Esophagus muscularis mucosa (tissue), 4 donors: Measurements from ENCODE around the gene DSC1. TPM values are rescaled to one million over a fixed set of nuclear protein-coding genes. Genes with fewer than 3 reads are reported as not detected.

Experiments
- DNase-seq: peaks from one replicate; pipeline ENCODE4 v3.0.0-alpha.2; 2017; ENCODE audit errors: extremely low spot score
- H3K27ac ChIP-seq, 4 donors: fragments of 200-600 bp; sonication (generic); replicated peaks in 1 of 4; 1 replicate in 3 of 4; 2 replicates in 1 of 4; pipeline ENCODE4 v1.5.1; 2016 to 2019; ENCODE audit warnings: mild to moderate bottlenecking in 1 of 4
- H3K27me3 ChIP-seq, 4 donors: fragments of 200-600 bp; sonication (generic); one replicate each; pipeline versions ENCODE4 v1.5.1 to v1.6.0; 2016 to 2019
- H3K36me3 ChIP-seq, 4 donors: fragments of 200-600 bp; sonication (generic); one replicate each; pipeline ENCODE4 v1.5.1; 2016 to 2019
- H3K4me1 ChIP-seq, 4 donors: fragments of 200-600 bp; sonication (generic); one replicate each; pipeline ENCODE4 v1.5.1; 2016 to 2019
- H3K4me3 ChIP-seq, 4 donors: fragments of 200-600 bp; sonication (generic); 1 replicate in 2 of 4; 2 replicates in 2 of 4; pipeline ENCODE4 v1.5.1; 2016 to 2019; ENCODE audit warnings: mild to moderate bottlenecking in 4 of 4, moderate library complexity in 1 of 4
- H3K9me3 ChIP-seq, 4 donors: fragments of 200-600 bp; sonication (generic); 1 replicate in 3 of 4; 2 replicates in 1 of 4; pipeline ENCODE4 v1.5.1; 2016 to 2019
- CTCF ChIP-seq, 3 experiments: fragments of 200-600 bp in 2 of 3; fragments of 450-650 bp in 1 of 3; sonication (generic) in 2 of 3; IDR thresholded peaks; one replicate each; pipeline ENCODE4 v1.5.1; 2017 to 2019; ENCODE audit warnings: antibody characterized with exemption in 3 of 3, mild to moderate bottlenecking in 2 of 3, moderate library complexity in 1 of 3
- EP300 ChIP-seq: sonication (generic); formaldehyde crosslinking; IDR thresholded peaks from one replicate; pipeline ENCODE4 v1.6.1; 2017; ENCODE audit warnings: antibody characterized with exemption
- POLR2A ChIP-seq: fragments of 450-650 bp; IDR thresholded peaks from one replicate; pipeline ENCODE4 v1.6.1; 2017; ENCODE audit warnings: antibody characterized with exemption, moderate library complexity, mild to moderate bottlenecking, low read depth
- POLR2AphosphoS5 ChIP-seq, 2 donors: sonication (generic); formaldehyde crosslinking; IDR thresholded peaks; one replicate each; pipeline ENCODE4 v1.6.1; 2017; ENCODE audit warnings: antibody characterized with exemption in 2 of 2
- WGBS: methylation state at CpG from one replicate; pipeline ENCODE4 v1.1.5; 2018; 5-methylcytosine and 5-hydroxymethylcytosine counted together
- intact Hi-C: fragments of 100-400 bp; cut with DNase I; formaldehyde crosslinking; loops from one replicate; pipeline ENCODE4 v1.15.1; 2023
- total RNA-seq, 4 donors: library from RNA; depleted of rRNA; stranded (reverse); fragments of >200 nt; gene quantifications; one replicate each; pipeline versions ENCODE4 v1.1.0 to v1.2.1, GENCODE V29; 2016

DSC1 gene
- total RNA-seq, 4 donors from 2014 or later = not detected

GRCh38 chr18:31161757-31162418, 768 bp downstream of the DSC1 start:
- no peak overlapping the region for H3K4me3 ChIP-seq
- no peaks in the 10 kb centered on the region for H3K4me1 ChIP-seq
- H3K36me3 ChIP-seq = no peaks in the 10 kb centered on the region
- H3K27ac ChIP-seq = no peak overlapping the region
- intact Hi-C loops = no loop called here
- H3K9me3 ChIP-seq = no peaks in the 10 kb centered on the region
- DNase-seq = no peak
- no peaks in the 10 kb centered on the region for H3K27me3 ChIP-seq
- no peak for TF ChIP-seq CTCF (IDR thresholded peaks at IDR 0.05)
- no peak for TF ChIP-seq EP300
- TF ChIP-seq POLR2A = no peak
- no peak for TF ChIP-seq POLR2AphosphoS5 (IDR thresholded peaks at IDR 0.05)
- 70% methylated on average over 2 of the region's 2 CpGs for WGBS

GRCh38 chr18:31156821-31157763, 5.6 kb downstream of the DSC1 start:
- Histone ChIP-seq H3K4me1 (no peaks in the 10 kb centered on the region), H3K27ac (no peak overlapping the region), H3K4me3 (no peak overlapping the region), H3K27me3 (no peaks in the 10 kb centered on the region), H3K9me3 (no peaks in the 10 kb centered on the region), H3K36me3 (no peaks in the 10 kb centered on the region)
- intact Hi-C loops = no loop called here
- WGBS = 66% methylated on average over 13 of the region's 13 CpGs
- DNase-seq = no peak
- TF ChIP-seq POLR2AphosphoS5 (IDR thresholded peaks at IDR 0.05) (no peak), CTCF (IDR thresholded peaks at IDR 0.05) (no peak), EP300 (no peak), POLR2A (no peak)

- Histone ChIP-seq H3K4me3 (no peak overlapping the region), H3K27ac (no peak overlapping the region), H3K36me3 (no peaks in the 10 kb centered on the region), H3K27me3 (no peaks in the 10 kb centered on the region), H3K4me1 (no peaks in the 10 kb centered on the region), H3K9me3 (no peaks in the 10 kb centered on the region)
- no peak for DNase-seq
- WGBS = 74% methylated on average over 4 of the region's 4 CpGs
- intact Hi-C loops = no loop called here
- TF ChIP-seq POLR2A (no peak), POLR2AphosphoS5 (IDR thresholded peaks at IDR 0.05) (no peak)
Measured at GRCh38 chr18:31155498-31155897, 7.2 kb downstream of the DSC1 start.

DNA sequence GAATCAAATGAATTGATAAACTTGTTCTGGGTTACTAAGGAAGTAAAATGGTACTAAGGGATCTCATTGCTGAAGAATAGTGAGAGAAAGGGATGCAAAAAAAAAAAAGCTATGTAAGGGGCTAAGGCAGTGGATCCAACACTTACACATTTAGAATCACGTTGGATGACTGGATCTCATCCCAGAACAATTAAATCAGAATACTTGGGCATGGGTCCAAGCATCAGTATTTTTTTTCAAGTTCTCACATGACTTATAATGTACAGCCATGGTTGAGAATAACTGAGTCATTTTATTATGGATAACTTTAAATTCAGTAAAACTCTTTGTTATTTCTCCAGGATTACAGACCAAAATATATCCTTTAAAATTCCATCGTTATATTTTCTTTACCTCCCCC, 8.5 kb downstream of the DSC1 start:
- Histone ChIP-seq H3K4me3 (no peak overlapping the region), H3K9me3 (no peaks in the 10 kb centered on the region), H3K27ac (no peak overlapping the region), H3K4me1 (no peaks in the 10 kb centered on the region), H3K27me3 (no peaks in the 10 kb centered on the region), H3K36me3 (no peaks in the 10 kb centered on the region)
- no peak for DNase-seq
- TF ChIP-seq CTCF (IDR thresholded peaks at IDR 0.05) (no peak), POLR2A (no peak), EP300 (no peak)
- intact Hi-C loops = no loop called here
- WGBS = 50% methylated on average over 2 of the region's 2 CpGs

DNA sequence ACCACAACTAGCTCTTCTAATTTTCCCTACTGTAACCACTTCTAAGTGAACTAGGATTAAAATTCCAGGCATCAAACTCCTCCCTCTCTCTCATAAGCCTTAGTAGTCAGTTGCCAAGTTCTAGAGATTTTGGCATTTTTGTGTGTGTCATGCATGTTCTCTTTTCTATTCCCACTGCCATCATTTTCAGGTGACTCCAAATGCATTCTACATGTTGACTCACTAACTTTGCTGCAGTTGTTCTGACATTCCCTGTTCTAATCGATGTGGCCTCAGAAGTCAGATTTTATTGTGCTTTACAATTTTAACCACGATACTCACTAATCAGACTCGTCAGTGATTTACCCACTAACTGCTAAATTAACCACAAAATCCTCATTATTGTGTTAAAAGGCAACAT, 13.3 kb downstream of the DSC1 start:
- WGBS = 74% methylated on average over 3 of the region's 3 CpGs
- intact Hi-C loops = no loop called here
- no peak for TF ChIP-seq CTCF (IDR thresholded peaks at IDR 0.05)
- no peak for TF ChIP-seq EP300
- TF ChIP-seq POLR2A = no peak
- TF ChIP-seq POLR2AphosphoS5 (IDR thresholded peaks at IDR 0.05) = no peak
- DNase-seq = no peak
- Histone ChIP-seq H3K4me1 (no peaks in the 10 kb centered on the region), H3K9me3 (no peaks in the 10 kb centered on the region), H3K27me3 (no peaks in the 10 kb centered on the region), H3K27ac (no peak overlapping the region), H3K36me3 (no peaks in the 10 kb centered on the region), H3K4me3 (no peak overlapping the region)
